Measurements from ENCODE around the gene COL24A1.
"Not testable (repeated sequence)": the region's sequence is repeated elsewhere in the genome, so short reads cannot be mapped to it uniquely, and the experiment has no call there.

Gene COL24A1

GRCh38 chr1:85734931-85735330 is 421.6 kb downstream of the COL24A1 start:
- H3K4me3 ChIP-seq (ENCODE audit: low read depth, low read length), result no peak overlapping the region
- no peak for DNase-seq (ENCODE audit: low read depth)

GRCh38 chr1:85718678-85719340 is 437.8 kb downstream of the COL24A1 start:
- no peak for DNase-seq (ENCODE audit: low read depth)
- no peak overlapping the region for H3K4me3 ChIP-seq (ENCODE audit: low read depth, low read length)
- no peak for TF ChIP-seq CTCF (IDR thresholded peaks at IDR 0.05; ENCODE audit: insufficient read depth, low read depth, low read length, missing control alignments)

More at GRCh38 chr1:85734931-85735330, 421.6 kb downstream of the COL24A1 start:
- no peak for TF ChIP-seq CTCF (IDR thresholded peaks at IDR 0.05; ENCODE audit: insufficient read depth, low read depth, low read length, missing control alignments)

GRCh38 chr1:85714418-85715114 is 442.0 kb downstream of the COL24A1 start:
- peak; percentile 5 for DNase-seq (ENCODE audit: low read depth)
- not testable (repeated sequence) for H3K4me3 ChIP-seq (ENCODE audit: low read depth, low read length)

- TF ChIP-seq CTCF (IDR thresholded peaks at IDR 0.05; ENCODE audit: insufficient read depth, low read depth, low read length, missing control alignments), result no peak
- no peak for DNase-seq (ENCODE audit: low read depth)
- H3K4me3 ChIP-seq (ENCODE audit: low read depth, low read length), result peak overlapping the region; percentile 97
Observed at GRCh38 chr1:85708829-85709227, 447.7 kb downstream of the COL24A1 start.

- DNase-seq (ENCODE audit: low read depth), result peak; percentile 97
Observed at GRCh38 chr1:85707990-85708828, 448.4 kb downstream of the COL24A1 start, which contains the start of gene ZNHIT6. ZNHIT6 (minus strand) TSS chr1:85708433; CDS start chr1:85708284, 149 bp downstream.

GRCh38 chr1:85707267-85707989 is 449.1 kb downstream of the COL24A1 start:
- no peak for TF ChIP-seq CTCF (IDR thresholded peaks at IDR 0.05; ENCODE audit: insufficient read depth, low read depth, low read length, missing control alignments)
- DNase-seq (ENCODE audit: low read depth), result peak; percentile 13
- peak overlapping the region; percentile 97 for H3K4me3 ChIP-seq (ENCODE audit: low read depth, low read length)

More at GRCh38 chr1:85707990-85708828, 448.4 kb downstream of the COL24A1 start, which contains the start of gene ZNHIT6:
- peak within 1 kb of the TSS; percentile 97 for H3K4me3 ChIP-seq (ENCODE audit: low read depth, low read length)
- TF ChIP-seq CTCF (IDR thresholded peaks at IDR 0.05; ENCODE audit: insufficient read depth, low read depth, low read length, missing control alignments), result peak; percentile 20
